H1 (cell line): Measurements from ENCODE around the gene EPHB6.

Experiments
- BRCA1 ChIP-seq: IDR thresholded peaks from 2 replicates; pipeline ENCODE4 v1.6.1; 2012; ENCODE audit warnings: low read depth, low read length, improper control_type of control experiment
- EZH2 ChIP-seq: fragments of 200-600 bp; sonication (generic); IDR thresholded peaks from 2 replicates; pipeline ENCODE4 v1.7.1; 2012; ENCODE audit warnings: low read depth, mild to moderate bottlenecking, moderate library complexity, low read length, inconsistent platforms; ENCODE audit not compliant: severe bottlenecking
- JUN ChIP-seq: IDR thresholded peaks from 2 replicates; pipeline ENCODE4 v1.6.1; 2011; ENCODE audit warnings: low read depth, mild to moderate bottlenecking, improper control_type of control experiment, low read length
- PHF8 ChIP-seq: fragments of 200-600 bp; sonication (generic); conservative IDR thresholded peaks from 2 replicates; pipeline ENCODE4 v1.7.1; 2012; ENCODE audit warnings: low read depth, mild to moderate bottlenecking, inconsistent platforms, low read length, moderate library complexity
- POLR2A ChIP-seq, 2 experiments: IDR thresholded peaks; 1 replicate in 1 of 2; 2 replicates in 1 of 2; pipeline ENCODE4 v1.6.1; 2011; ENCODE audit warnings: low read depth in 2 of 2, low read length in 2 of 2, mild to moderate bottlenecking in 2 of 2; ENCODE audit errors: control extremely low read depth in 1 of 2
- POLR2AphosphoS5 ChIP-seq: IDR thresholded peaks from 2 replicates; pipeline ENCODE4 v1.6.1; 2011; ENCODE audit warnings: low read depth, low read length
- RAD21 ChIP-seq, 2 experiments: IDR thresholded peaks in 1 of 2; conservative IDR thresholded peaks in 1 of 2; 2 replicates each; pipeline ENCODE4 v1.6.1; 2011; ENCODE audit warnings: low read depth in 2 of 2, low read length in 2 of 2, improper control_type of control experiment in 1 of 2, inconsistent platforms in 1 of 2, mild to moderate bottlenecking in 1 of 2, moderate library complexity in 1 of 2
- RXRA ChIP-seq: IDR thresholded peaks from 2 replicates; pipeline ENCODE4 v1.6.1; 2011; ENCODE audit warnings: low read depth, mild to moderate bottlenecking, low read length, moderate library complexity; ENCODE audit not compliant: insufficient read depth
- SRF ChIP-seq: IDR thresholded peaks from 2 replicates; pipeline ENCODE4 v1.6.1; 2011; ENCODE audit warnings: mild to moderate bottlenecking, low read depth, low read length, moderate library complexity
- TF ChIP-seq, protein P1 (sequence below), 3 experiments: IDR thresholded peaks; 1 replicate in 2 of 3; 2 replicates in 1 of 3; pipeline versions ENCODE4 v1.5.1 to v1.6.1; 2011; ENCODE audit warnings: low read length in 3 of 3, mild to moderate bottlenecking in 3 of 3, inconsistent platforms in 2 of 3, low read depth in 1 of 3, moderate library complexity in 1 of 3; ENCODE audit not compliant: insufficient read depth in 1 of 3; ENCODE audit errors: control extremely low read depth in 1 of 3

DNA sequence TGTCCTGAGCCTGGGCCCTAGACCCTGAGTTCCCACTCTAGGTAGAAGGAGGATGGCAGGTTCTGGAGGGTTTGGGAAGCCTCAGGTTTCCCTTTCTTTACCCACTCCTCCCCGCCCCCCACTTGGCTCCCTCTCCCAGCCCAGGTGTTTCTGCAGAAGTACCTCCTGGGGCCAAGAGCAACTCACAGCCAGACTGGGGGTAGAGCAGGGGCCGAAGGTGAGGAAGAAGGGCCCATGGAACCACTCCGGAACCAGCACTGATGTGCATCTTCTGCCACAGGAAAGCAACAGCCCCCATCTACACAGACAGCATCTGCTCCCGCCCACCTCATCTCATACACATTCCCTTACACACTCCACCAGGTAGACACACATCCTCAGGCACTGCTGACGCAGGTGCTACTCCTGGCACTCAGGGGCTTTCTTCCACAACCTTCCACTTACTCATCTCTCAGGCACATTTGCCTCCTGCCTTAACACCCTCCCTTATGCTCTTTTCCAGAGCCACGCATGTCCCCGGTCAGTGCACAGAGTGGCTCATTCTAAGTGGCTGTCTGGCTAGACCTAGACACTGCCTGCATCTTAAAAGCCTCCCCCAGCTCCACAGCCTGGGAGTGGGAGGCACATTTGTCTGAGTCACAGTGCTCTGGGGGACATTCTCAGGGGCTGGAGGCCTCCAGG, 1.8 kb downstream of the EPHB6 start:
- TF ChIP-seq POLR2AphosphoS5 (no peak), PHF8 (no peak), RAD21 (IDR thresholded peaks at IDR 0.05 in 1 of 2, conservative IDR thresholded peaks at IDR 0.05 in 1 of 2; ENCODE audit: low read depth in 2 of 2, low read length in 2 of 2) (no peak), POLR2A (IDR thresholded peaks at IDR 0.05; ENCODE audit: control extremely low read depth in 1 of 2, low read depth in 2 of 2, low read length in 2 of 2) (no peak), EZH2 (no peak), SRF (no peak), JUN (no peak), BRCA1 (no peak), RXRA (no peak)
- TF ChIP-seq, protein P1, sequence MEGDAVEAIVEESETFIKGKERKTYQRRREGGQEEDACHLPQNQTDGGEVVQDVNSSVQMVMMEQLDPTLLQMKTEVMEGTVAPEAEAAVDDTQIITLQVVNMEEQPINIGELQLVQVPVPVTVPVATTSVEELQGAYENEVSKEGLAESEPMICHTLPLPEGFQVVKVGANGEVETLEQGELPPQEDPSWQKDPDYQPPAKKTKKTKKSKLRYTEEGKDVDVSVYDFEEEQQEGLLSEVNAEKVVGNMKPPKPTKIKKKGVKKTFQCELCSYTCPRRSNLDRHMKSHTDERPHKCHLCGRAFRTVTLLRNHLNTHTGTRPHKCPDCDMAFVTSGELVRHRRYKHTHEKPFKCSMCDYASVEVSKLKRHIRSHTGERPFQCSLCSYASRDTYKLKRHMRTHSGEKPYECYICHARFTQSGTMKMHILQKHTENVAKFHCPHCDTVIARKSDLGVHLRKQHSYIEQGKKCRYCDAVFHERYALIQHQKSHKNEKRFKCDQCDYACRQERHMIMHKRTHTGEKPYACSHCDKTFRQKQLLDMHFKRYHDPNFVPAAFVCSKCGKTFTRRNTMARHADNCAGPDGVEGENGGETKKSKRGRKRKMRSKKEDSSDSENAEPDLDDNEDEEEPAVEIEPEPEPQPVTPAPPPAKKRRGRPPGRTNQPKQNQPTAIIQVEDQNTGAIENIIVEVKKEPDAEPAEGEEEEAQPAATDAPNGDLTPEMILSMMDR (IDR thresholded peaks at IDR 0.05; ENCODE audit: control extremely low read depth in 1 of 3, insufficient read depth in 1 of 3, low read depth in 1 of 3, low read length in 3 of 3), result no peak
